Dedifferentiated amniotic fluid mesenchymal stem cell (primary cell): ENCODE measurements around the gene ZNF467.

Experiments used
- DNase-seq: peaks from one replicate; pipeline ENCODE4 v3.0.0-alpha.2; 2016; ENCODE audit errors: extremely low spot score

ZNF467 gene

GRCh38 chr7:149727899-149728476, 45.4 kb downstream of the ZNF467 start:
- no peak for DNase-seq

- DNase-seq, result no peak
These were observed 46.1 kb downstream of the ZNF467 start for GRCh38 chr7:149727053-149727898.

GRCh38 chr7:149725916-149726315, 47.5 kb downstream of the ZNF467 start:
- DNase-seq, result no peak

- DNase-seq, result no peak
These were observed 48.0 kb downstream of the ZNF467 start for GRCh38 chr7:149725426-149725821.

- DNase-seq, result no peak
These were observed 48.5 kb downstream of the ZNF467 start for GRCh38 chr7:149724661-149725425.

- no peak for DNase-seq
These were observed 49.4 kb downstream of the ZNF467 start for GRCh38 chr7:149723795-149724495.

- DNase-seq, result no peak
These were observed 50.2 kb downstream of the ZNF467 start for GRCh38 chr7:149723082-149723767.

GRCh38 chr7:149722356-149722957, 50.9 kb downstream of the ZNF467 start:
- no peak for DNase-seq

GRCh38 chr7:149721084-149721601, 52.2 kb downstream of the ZNF467 start:
- no peak for DNase-seq

GRCh38 chr7:149720372-149721083, 52.9 kb downstream of the ZNF467 start:
- DNase-seq, result no peak

- no peak for DNase-seq
These were observed 53.5 kb downstream of the ZNF467 start for GRCh38 chr7:149719912-149720335.

GRCh38 chr7:149719050-149719899, 54.1 kb downstream of the ZNF467 start:
- DNase-seq, result no peak

- DNase-seq, result no peak
These were observed 54.7 kb downstream of the ZNF467 start for GRCh38 chr7:149718730-149719049.

- DNase-seq, result no peak
These were observed 55.9 kb downstream of the ZNF467 start for GRCh38 chr7:149717481-149717880.

GRCh38 chr7:149716932-149717307, 56.5 kb downstream of the ZNF467 start:
- DNase-seq, result no peak

- DNase-seq, result no peak
These were observed 57.1 kb downstream of the ZNF467 start for GRCh38 chr7:149716007-149716931.

GRCh38 chr7:149715476-149715875, 57.9 kb downstream of the ZNF467 start:
- DNase-seq, result no peak

- DNase-seq, result no peak
These were observed 58.4 kb downstream of the ZNF467 start for GRCh38 chr7:149714910-149715471.
